ENCODE data around the gene RSPO1. TPM values are rescaled to one million over a fixed set of nuclear protein-coding genes. Genes with fewer than 3 reads are reported as not detected.

RSPO1 gene
- total RNA-seq, 2 donors from 2014 or later, result not detected

DNA sequence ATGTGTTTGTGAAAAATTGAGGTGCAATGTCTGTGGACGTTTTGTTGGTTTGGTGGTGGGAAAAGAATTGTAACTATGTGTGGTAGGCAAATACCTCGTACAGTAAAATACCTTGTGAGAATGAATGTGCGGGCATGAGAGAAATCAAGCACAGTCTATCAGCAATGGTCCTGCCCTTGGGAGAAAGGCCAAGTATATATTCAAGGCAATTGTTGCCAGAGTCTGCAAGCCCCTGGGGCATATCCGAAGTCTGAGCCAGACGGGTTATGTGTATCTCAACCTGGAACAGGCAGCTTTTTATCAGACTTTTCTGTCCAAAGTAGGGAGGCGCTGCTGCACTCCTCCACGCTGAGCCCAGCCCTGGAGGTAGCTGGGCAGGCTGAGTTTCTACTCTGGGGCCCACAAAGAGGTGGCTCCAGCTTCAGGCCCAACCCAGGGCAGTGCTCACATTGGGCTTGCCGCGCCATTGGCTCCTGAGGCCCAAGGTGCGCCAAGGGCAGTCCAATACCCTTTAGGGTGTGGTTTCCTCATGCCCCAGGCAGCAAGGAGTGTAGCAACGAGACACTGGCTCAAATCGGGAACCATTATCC, 29.5 kb downstream of the RSPO1 start:
- no peaks in the 10 kb centered on the region for H3K36me3 Mint-ChIP-seq (ENCODE audit: low read depth)
- H3K27ac Mint-ChIP-seq, result peak overlapping the region; percentile 0
- H3K27me3 Mint-ChIP-seq (ENCODE audit: insufficient read depth), result peaks cover 31% of the 10 kb centered on the region
- Histone ChIP-seq H3K9me3 (ENCODE audit: control insufficient read depth, low read length) (no peaks in the 10 kb centered on the region), H3K27ac (ENCODE audit: low read depth, low read length) (no peak overlapping the region), H3K4me3 (ENCODE audit: low read length) (no peak overlapping the region), H3K4me1 (ENCODE audit: control insufficient read depth, insufficient read depth, low read length) (no peaks in the 10 kb centered on the region), H3K36me3 (ENCODE audit: control insufficient read depth, insufficient read depth, low read length) (no peaks in the 10 kb centered on the region), H3K9ac (ENCODE audit: extremely low read depth, low read length, poor library complexity, severe bottlenecking) (no peak overlapping the region), H3K27me3 (ENCODE audit: control insufficient read depth, insufficient read depth, low read length, poor library complexity, severe bottlenecking) (peaks cover 95% of the 10 kb centered on the region)
- H3K9me3 Mint-ChIP-seq, result no peaks in the 10 kb centered on the region
- H3K4me3 Mint-ChIP-seq, result no peak overlapping the region
- 84 to 92% methylated on average over 11 to 12 of the region's 12 CpGs for WGBS, 2 experiments (ENCODE audit: insufficient coverage in 1 of 2, insufficient read length in 1 of 2)
- TF ChIP-seq, protein P1, sequence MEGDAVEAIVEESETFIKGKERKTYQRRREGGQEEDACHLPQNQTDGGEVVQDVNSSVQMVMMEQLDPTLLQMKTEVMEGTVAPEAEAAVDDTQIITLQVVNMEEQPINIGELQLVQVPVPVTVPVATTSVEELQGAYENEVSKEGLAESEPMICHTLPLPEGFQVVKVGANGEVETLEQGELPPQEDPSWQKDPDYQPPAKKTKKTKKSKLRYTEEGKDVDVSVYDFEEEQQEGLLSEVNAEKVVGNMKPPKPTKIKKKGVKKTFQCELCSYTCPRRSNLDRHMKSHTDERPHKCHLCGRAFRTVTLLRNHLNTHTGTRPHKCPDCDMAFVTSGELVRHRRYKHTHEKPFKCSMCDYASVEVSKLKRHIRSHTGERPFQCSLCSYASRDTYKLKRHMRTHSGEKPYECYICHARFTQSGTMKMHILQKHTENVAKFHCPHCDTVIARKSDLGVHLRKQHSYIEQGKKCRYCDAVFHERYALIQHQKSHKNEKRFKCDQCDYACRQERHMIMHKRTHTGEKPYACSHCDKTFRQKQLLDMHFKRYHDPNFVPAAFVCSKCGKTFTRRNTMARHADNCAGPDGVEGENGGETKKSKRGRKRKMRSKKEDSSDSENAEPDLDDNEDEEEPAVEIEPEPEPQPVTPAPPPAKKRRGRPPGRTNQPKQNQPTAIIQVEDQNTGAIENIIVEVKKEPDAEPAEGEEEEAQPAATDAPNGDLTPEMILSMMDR (conservative IDR thresholded peaks at IDR 0.05), result no peak
- peak; percentile 70 for DNase-seq
- no peaks in the 10 kb centered on the region for H3K4me1 Mint-ChIP-seq

DNA sequence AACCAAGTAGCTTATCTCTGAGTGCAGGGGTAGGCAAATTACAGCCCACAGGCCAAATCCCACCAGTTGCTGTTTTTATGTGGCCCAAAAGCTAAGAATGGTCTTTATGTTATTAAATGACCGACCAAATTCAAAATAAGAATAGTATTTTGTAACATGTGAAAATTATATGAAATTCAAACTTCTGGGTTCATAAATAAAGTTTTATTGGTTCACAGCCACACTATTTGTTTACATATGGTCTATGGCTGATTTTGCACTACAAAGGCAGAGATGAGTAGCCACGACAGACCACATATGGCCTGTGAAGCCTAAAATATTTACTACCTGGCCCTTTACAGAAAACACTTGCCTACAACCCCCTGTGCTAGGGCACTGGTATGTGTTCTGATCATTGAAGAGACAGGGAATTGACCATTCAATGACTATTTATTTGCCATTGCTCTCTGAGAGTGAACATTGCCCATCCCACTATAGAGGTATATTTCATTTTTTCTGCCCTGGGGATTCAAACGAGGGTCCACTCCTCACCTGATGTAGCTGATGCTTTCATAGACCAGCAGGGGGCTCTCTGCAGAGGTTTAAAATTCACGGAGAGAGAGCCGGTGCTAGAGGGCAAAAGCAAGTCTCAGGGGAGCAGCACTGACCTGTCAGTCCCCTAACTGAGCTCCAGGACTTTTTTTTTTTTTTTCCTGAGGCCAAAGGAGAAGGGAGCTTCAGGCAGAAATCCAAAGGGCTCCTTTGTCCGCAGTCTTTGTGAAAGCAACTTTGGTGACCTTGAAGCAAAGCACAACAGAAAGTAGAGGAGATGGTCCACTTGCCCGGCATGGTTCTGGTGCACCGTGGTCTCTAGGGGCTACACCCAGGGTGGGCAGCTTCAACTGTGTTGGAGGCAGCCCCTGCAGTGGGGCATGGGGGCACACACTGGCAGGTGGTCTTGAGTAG, 31.7 kb downstream of the RSPO1 start:
- H3K27ac Mint-ChIP-seq, result no peak overlapping the region
- H3K36me3 Mint-ChIP-seq (ENCODE audit: low read depth), result no peaks in the 10 kb centered on the region
- 4 to 48% methylated on average over 3 to 8 of the region's 8 CpGs for WGBS, 2 experiments (ENCODE audit: insufficient coverage in 1 of 2, insufficient read length in 1 of 2)
- Histone ChIP-seq H3K36me3 (ENCODE audit: control insufficient read depth, insufficient read depth, low read length) (no peaks in the 10 kb centered on the region), H3K27me3 (ENCODE audit: control insufficient read depth, insufficient read depth, low read length, poor library complexity, severe bottlenecking) (peaks cover 91% of the 10 kb centered on the region), H3K9me3 (ENCODE audit: control insufficient read depth, low read length) (no peaks in the 10 kb centered on the region), H3K9ac (ENCODE audit: extremely low read depth, low read length, poor library complexity, severe bottlenecking) (no peak overlapping the region), H3K27ac (ENCODE audit: low read depth, low read length) (no peak overlapping the region), H3K4me1 (ENCODE audit: control insufficient read depth, insufficient read depth, low read length) (no peaks in the 10 kb centered on the region), H3K4me3 (ENCODE audit: low read length) (no peak overlapping the region)
- H3K9me3 Mint-ChIP-seq, result no peaks in the 10 kb centered on the region
- H3K4me3 Mint-ChIP-seq, result no peak overlapping the region
- no peaks in the 10 kb centered on the region for H3K4me1 Mint-ChIP-seq
- DNase-seq, result peak; percentile 73
- TF ChIP-seq, protein P1 (conservative IDR thresholded peaks at IDR 0.05), result peak; percentile 84
- peaks cover 39% of the 10 kb centered on the region for H3K27me3 Mint-ChIP-seq (ENCODE audit: insufficient read depth)

DNA sequence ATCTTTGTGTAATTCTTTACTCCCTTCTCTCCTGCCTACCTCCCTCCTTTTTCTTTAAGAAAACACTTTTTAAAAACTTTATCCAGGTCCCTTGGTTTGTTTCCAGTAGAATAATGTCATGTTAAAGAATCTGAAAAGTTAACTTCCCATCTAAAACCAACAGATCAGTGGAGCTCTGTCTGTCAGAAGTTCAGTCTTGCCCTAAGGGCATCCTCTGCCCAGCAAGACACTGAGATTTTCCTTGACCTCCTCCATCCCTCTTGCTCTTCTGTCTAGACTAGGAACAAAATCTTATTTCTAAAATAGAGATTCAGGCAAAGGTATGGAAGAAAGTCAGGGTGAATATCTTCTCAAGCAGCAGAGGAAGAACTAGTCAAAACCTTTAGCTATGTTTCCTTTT, 33.3 kb downstream of the RSPO1 start:
- Histone ChIP-seq H3K27me3 (ENCODE audit: control insufficient read depth, insufficient read depth, low read length, poor library complexity, severe bottlenecking) (peaks cover 84% of the 10 kb centered on the region), H3K4me3 (ENCODE audit: low read length) (no peak overlapping the region), H3K9ac (ENCODE audit: extremely low read depth, low read length, poor library complexity, severe bottlenecking) (no peak overlapping the region), H3K27ac (ENCODE audit: low read depth, low read length) (no peak overlapping the region), H3K9me3 (ENCODE audit: control insufficient read depth, low read length) (no peaks in the 10 kb centered on the region), H3K4me1 (ENCODE audit: control insufficient read depth, insufficient read depth, low read length) (no peaks in the 10 kb centered on the region), H3K36me3 (ENCODE audit: control insufficient read depth, insufficient read depth, low read length) (no peaks in the 10 kb centered on the region)
- no peak overlapping the region for H3K27ac Mint-ChIP-seq
- no peaks in the 10 kb centered on the region for H3K9me3 Mint-ChIP-seq
- no peak for DNase-seq
- H3K27me3 Mint-ChIP-seq (ENCODE audit: insufficient read depth), result peaks cover 47% of the 10 kb centered on the region
- no peaks in the 10 kb centered on the region for H3K4me1 Mint-ChIP-seq
- TF ChIP-seq, protein P1 (conservative IDR thresholded peaks at IDR 0.05), result no peak
- no peaks in the 10 kb centered on the region for H3K36me3 Mint-ChIP-seq (ENCODE audit: low read depth)
- H3K4me3 Mint-ChIP-seq, result no peak overlapping the region

Data from endodermal cell (in vitro differentiated cells).